ENCODE data around the gene PPTC7. TPM values are rescaled to one million over a fixed set of nuclear protein-coding genes. Genes with fewer than 3 reads are reported as not detected.

Gene PPTC7
- total and polyA plus RNA-seq, 2 of the 13 experiments (the other 11 are each of a cell fraction or from before 2014, with no cell fraction given): 4.8 to 12.3 TPM

- TF ChIP-seq ZBTB2 (CRISPR knock-in tag; IDR thresholded peaks at IDR 0.05; ENCODE audit: low read depth) (no peak), ZNF225 (CRISPR knock-in tag; IDR thresholded peaks at IDR 0.05) (peak; percentile 79; the same call in 1 of the 2 replicates), JUN (CRISPR knock-in tag; IDR thresholded peaks at IDR 0.05) (no peak), ZHX1 (CRISPR knock-in tag; IDR thresholded peaks at IDR 0.05; ENCODE audit: low read depth) (0 out of 2 replicates have a peak, but pooled peaks have one; percentile 47), ZNF569 (CRISPR knock-in tag; IDR thresholded peaks at IDR 0.05; ENCODE audit: borderline replicate concordance) (no peak), EZH2 (conservative IDR thresholded peaks at IDR 0.05; ENCODE audit: low read depth, low read length) (no peak), PHF5A (CRISPR knock-in tag; IDR thresholded peaks at IDR 0.05; ENCODE audit: low read depth, unreplicated experiment) (no peak), HNRNPK (IDR thresholded peaks at IDR 0.05; ENCODE audit: low read depth, low read length, poor library complexity, severe bottlenecking) (peak; percentile 29), ZNF460 (CRISPR knock-in tag; IDR thresholded peaks at IDR 0.05; ENCODE audit: borderline replicate concordance) (no peak), SMC3 (IDR thresholded peaks at IDR 0.05; ENCODE audit: low read length) (no peak), HCFC1 (IDR thresholded peaks at IDR 0.05; ENCODE audit: low read depth, low read length) (peak; percentile 17; the same call in 1 of the 2 replicates), XBP1 (CRISPR knock-in tag; IDR thresholded peaks at IDR 0.05) (no peak), ZSCAN31 (CRISPR knock-in tag; IDR thresholded peaks at IDR 0.05; ENCODE audit: low read depth) (0 out of 2 replicates have a peak, but pooled peaks have one; percentile 36), HIVEP1 (CRISPR knock-in tag; IDR thresholded peaks at IDR 0.05) (peak; percentile 89), ZNF10 (CRISPR knock-in tag; IDR thresholded peaks at IDR 0.05; ENCODE audit: borderline replicate concordance, low read depth) (no peak), RELA (CRISPR knock-in tag; IDR thresholded peaks at IDR 0.05) (no peak), ZNF704 (CRISPR knock-in tag; IDR thresholded peaks at IDR 0.05; ENCODE audit: borderline replicate concordance) (0 out of 2 replicates have a peak, but pooled peaks have one; percentile 30), NFE2 (CRISPR knock-in tag; IDR thresholded peaks at IDR 0.05) (no peak), ZNF83 (CRISPR knock-in tag; IDR thresholded peaks at IDR 0.05; ENCODE audit: borderline replicate concordance) (0 out of 2 replicates have a peak, but pooled peaks have one; percentile 42), RBM39 (IDR thresholded peaks at IDR 0.05; ENCODE audit: low read depth, low read length, poor library complexity, severe bottlenecking) (no peak), MED13 (CRISPR knock-in tag; IDR thresholded peaks at IDR 0.05) (0 out of 2 replicates have a peak, but pooled peaks have one; percentile 17), CBFB (CRISPR knock-in tag; IDR thresholded peaks at IDR 0.05) (0 out of 2 replicates have a peak, but pooled peaks have one; percentile 67)
Observed at GRCh38 chr12:110613771-110614684, 30.9 kb upstream of the PPTC7 start, which contains the start of gene TCTN1 (continued).
